ENCODE data around the gene CDCA4.
A peak's percentile ranks its signal among the peaks of the same experiment; 100 is the strongest.

CDCA4 gene

DNA sequence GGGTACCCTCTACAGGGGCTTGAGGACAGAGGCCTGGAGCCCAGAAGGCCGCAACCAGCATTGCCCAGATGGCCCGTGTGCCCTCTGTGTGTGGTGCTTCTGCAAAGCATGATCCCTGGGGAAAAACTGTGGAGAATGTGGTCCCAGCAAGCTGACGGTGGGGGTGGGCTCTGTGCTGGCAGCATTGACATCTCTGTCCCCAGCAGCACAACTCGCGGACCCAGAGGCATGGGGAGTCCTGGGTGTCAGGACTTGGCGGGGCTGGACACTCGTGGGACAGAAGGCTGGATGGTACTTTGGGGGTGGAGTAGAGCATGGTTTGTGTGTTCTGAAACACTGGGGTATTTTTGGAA, 31.0 kb downstream of the CDCA4 start:
- no peak overlapping the region for H3K27ac ChIP-seq

GRCh38 chr14:104989236-104989950, 31.5 kb downstream of the CDCA4 start:
- TF ChIP-seq, protein P1, sequence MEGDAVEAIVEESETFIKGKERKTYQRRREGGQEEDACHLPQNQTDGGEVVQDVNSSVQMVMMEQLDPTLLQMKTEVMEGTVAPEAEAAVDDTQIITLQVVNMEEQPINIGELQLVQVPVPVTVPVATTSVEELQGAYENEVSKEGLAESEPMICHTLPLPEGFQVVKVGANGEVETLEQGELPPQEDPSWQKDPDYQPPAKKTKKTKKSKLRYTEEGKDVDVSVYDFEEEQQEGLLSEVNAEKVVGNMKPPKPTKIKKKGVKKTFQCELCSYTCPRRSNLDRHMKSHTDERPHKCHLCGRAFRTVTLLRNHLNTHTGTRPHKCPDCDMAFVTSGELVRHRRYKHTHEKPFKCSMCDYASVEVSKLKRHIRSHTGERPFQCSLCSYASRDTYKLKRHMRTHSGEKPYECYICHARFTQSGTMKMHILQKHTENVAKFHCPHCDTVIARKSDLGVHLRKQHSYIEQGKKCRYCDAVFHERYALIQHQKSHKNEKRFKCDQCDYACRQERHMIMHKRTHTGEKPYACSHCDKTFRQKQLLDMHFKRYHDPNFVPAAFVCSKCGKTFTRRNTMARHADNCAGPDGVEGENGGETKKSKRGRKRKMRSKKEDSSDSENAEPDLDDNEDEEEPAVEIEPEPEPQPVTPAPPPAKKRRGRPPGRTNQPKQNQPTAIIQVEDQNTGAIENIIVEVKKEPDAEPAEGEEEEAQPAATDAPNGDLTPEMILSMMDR (IDR thresholded peaks at IDR 0.05): no peak
- no peak for TF ChIP-seq ZFX (IDR thresholded peaks at IDR 0.05; ENCODE audit: borderline replicate concordance)
- H3K27ac ChIP-seq: no peak overlapping the region

More for the DNA sequence above, 31.0 kb downstream of the CDCA4 start:
- no peak for TF ChIP-seq ZFX (IDR thresholded peaks at IDR 0.05; ENCODE audit: borderline replicate concordance)
- TF ChIP-seq, protein P1 (IDR thresholded peaks at IDR 0.05): no peak

DNA sequence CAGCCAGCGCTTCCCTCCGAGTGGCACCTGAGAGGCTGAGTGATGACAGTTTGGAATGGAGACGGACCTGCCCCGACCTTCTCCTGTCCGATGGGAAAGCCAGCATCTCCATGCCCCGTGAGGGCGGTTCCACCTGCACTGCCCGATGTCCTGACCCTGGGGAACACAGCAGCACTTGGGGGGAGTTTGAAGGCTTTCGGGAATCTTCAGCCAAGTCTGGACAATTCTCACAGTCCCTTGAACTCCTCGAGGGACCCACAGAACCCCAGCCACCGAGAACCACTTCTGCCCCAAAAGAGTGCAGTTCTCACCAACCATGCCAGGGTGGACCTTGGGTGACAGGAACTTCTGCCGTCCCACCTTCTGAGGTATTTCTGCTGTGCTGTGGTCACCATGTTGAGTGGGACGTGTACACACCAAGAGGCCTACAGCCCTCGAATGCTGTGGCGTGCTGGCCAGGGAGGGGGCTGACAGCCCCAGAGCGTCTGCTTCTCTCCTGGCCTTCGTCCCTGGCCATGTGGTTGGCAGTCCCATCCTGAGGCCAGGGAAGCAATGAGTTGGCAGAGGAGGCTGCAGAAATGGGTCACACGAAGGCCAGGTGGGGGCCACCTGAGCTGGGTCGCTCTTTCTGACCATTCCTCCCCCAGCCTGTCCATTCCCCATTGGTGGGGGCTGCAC, 34.3 kb downstream of the CDCA4 start:
- 0 out of 2 replicates have a peak overlapping the region, but pooled peaks have one; percentile 73 for H3K27ac ChIP-seq

GRCh38 chr14:104985675-104986486, 35.0 kb downstream of the CDCA4 start, which contains the start of gene CLBA1:
Gene CLBA1 (plus strand): TSS chr14:104985788. CDS start chr14:104986432, 644 bp downstream.
- TF ChIP-seq ZFX (IDR thresholded peaks at IDR 0.05; ENCODE audit: borderline replicate concordance): no peak
- TF ChIP-seq, protein P1 (IDR thresholded peaks at IDR 0.05): no peak
- peak within 1 kb of the TSS; percentile 73 for H3K27ac ChIP-seq

More for the DNA sequence above, 34.3 kb downstream of the CDCA4 start:
- TF ChIP-seq ZFX (IDR thresholded peaks at IDR 0.05; ENCODE audit: borderline replicate concordance): no peak
- TF ChIP-seq, protein P1 (IDR thresholded peaks at IDR 0.05): no peak

GRCh38 chr14:104984056-104984894, 36.6 kb downstream of the CDCA4 start:
- H3K27ac ChIP-seq: no peak overlapping the region

DNA sequence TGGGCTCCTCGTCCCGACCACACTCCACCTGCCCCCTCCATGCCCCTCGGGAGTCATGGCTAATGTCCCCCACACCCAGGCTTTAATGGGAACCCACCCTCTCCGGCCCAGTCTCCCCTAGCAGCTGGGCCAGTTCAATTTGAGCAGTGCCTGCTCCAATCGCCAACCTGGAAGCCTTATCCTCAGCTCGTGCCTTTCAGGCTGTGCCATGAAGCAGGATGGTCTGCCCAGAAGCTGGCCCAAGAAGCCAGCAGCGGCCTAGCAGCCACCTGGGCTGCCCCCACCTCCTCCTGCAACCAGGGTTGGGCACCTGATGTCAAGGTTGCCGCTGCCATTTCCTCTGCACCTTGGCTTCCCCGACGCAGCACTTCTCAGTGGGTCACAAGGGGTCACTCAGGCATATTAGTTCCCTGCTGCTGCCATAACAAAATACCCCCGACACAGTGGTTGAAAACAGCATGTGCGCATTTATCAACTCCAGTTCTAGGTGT, 37.6 kb downstream of the CDCA4 start:
- TF ChIP-seq, protein P1 (IDR thresholded peaks at IDR 0.05): no peak

More at GRCh38 chr14:104984056-104984894, 36.6 kb downstream of the CDCA4 start:
- TF ChIP-seq, protein P1 (IDR thresholded peaks at IDR 0.05): no peak
- TF ChIP-seq ZFX (IDR thresholded peaks at IDR 0.05; ENCODE audit: borderline replicate concordance): no peak

More for the DNA sequence above, 37.6 kb downstream of the CDCA4 start:
- H3K27ac ChIP-seq: no peak overlapping the region

Measured in 22Rv1 (cell line).